ENCODE measurements around the gene POPDC3.

DNA sequence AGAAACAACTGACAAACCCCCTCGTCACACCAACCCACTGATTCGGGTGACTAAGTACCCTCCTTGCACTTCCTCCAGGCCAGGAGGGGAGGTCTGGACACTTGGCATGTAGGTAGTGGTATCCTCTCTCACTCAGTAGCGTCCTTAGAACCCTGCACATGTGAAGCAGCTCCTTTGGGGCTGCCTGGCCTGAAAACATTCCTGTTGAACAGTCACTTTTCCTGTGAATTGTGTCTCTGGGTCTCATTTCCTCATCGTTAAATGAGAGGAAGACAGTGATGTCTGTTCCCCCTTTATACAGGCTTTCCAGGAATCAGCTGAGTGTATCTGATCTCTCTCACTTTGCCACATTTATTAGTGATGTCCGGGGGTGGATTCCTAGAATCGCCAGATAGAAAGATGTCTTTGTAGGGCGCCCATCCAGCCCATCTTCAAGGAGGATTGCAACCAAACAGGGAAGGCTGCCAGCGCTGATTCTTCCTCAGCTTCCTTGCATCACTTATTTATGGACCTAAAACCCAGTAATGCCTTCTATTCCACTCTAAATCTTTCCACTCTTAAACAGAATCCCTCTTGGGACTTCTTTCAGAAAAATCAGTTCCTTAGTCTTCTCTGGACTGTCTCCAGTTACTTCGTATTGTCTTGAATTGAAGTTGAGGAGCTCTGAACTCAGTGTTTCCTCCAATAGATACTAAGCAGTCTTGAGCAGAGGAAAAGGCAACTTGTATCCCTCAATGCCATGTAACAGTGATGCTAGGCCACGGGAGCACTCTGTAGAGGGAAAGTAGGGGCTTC is 9.4 kb upstream of the POPDC3 start:
- TF ChIP-seq, protein P1, sequence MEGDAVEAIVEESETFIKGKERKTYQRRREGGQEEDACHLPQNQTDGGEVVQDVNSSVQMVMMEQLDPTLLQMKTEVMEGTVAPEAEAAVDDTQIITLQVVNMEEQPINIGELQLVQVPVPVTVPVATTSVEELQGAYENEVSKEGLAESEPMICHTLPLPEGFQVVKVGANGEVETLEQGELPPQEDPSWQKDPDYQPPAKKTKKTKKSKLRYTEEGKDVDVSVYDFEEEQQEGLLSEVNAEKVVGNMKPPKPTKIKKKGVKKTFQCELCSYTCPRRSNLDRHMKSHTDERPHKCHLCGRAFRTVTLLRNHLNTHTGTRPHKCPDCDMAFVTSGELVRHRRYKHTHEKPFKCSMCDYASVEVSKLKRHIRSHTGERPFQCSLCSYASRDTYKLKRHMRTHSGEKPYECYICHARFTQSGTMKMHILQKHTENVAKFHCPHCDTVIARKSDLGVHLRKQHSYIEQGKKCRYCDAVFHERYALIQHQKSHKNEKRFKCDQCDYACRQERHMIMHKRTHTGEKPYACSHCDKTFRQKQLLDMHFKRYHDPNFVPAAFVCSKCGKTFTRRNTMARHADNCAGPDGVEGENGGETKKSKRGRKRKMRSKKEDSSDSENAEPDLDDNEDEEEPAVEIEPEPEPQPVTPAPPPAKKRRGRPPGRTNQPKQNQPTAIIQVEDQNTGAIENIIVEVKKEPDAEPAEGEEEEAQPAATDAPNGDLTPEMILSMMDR (tag by site-specific recombination; IDR thresholded peaks at IDR 0.05), result no peak
- no peak for TF ChIP-seq ZNF274 (IDR thresholded peaks at IDR 0.05; ENCODE audit: low read length)
- no peak for TF ChIP-seq ZNF274 (tag by site-specific recombination; IDR thresholded peaks at IDR 0.05; ENCODE audit: borderline replicate concordance)
- TF ChIP-seq ZBTB20 (tag by site-specific recombination; IDR thresholded peaks at IDR 0.05), result no peak
- TF ChIP-seq ZNF175 (tag by site-specific recombination; IDR thresholded peaks at IDR 0.05), result no peak
- TF ChIP-seq ZNF621 (tag by site-specific recombination; IDR thresholded peaks at IDR 0.05), result no peak
- no peak for TF ChIP-seq ZNF174 (tag by site-specific recombination; IDR thresholded peaks at IDR 0.05)
- TF ChIP-seq GFI1B (tag by site-specific recombination; IDR thresholded peaks at IDR 0.05), result no peak
- TF ChIP-seq ZNF132 (tag by site-specific recombination; IDR thresholded peaks at IDR 0.05; ENCODE audit: borderline replicate concordance), result no peak
- TF ChIP-seq, protein P2, sequence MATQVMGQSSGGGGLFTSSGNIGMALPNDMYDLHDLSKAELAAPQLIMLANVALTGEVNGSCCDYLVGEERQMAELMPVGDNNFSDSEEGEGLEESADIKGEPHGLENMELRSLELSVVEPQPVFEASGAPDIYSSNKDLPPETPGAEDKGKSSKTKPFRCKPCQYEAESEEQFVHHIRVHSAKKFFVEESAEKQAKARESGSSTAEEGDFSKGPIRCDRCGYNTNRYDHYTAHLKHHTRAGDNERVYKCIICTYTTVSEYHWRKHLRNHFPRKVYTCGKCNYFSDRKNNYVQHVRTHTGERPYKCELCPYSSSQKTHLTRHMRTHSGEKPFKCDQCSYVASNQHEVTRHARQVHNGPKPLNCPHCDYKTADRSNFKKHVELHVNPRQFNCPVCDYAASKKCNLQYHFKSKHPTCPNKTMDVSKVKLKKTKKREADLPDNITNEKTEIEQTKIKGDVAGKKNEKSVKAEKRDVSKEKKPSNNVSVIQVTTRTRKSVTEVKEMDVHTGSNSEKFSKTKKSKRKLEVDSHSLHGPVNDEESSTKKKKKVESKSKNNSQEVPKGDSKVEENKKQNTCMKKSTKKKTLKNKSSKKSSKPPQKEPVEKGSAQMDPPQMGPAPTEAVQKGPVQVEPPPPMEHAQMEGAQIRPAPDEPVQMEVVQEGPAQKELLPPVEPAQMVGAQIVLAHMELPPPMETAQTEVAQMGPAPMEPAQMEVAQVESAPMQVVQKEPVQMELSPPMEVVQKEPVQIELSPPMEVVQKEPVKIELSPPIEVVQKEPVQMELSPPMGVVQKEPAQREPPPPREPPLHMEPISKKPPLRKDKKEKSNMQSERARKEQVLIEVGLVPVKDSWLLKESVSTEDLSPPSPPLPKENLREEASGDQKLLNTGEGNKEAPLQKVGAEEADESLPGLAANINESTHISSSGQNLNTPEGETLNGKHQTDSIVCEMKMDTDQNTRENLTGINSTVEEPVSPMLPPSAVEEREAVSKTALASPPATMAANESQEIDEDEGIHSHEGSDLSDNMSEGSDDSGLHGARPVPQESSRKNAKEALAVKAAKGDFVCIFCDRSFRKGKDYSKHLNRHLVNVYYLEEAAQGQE (tag by site-specific recombination; IDR thresholded peaks at IDR 0.05), result no peak
- TF ChIP-seq YY1 (tag by site-specific recombination; IDR thresholded peaks at IDR 0.05), result no peak
- TF ChIP-seq ZNF324 (tag by site-specific recombination; IDR thresholded peaks at IDR 0.05), result no peak
- TF ChIP-seq TRIM28 (IDR thresholded peaks at IDR 0.05; ENCODE audit: borderline replicate concordance, low read length), result no peak
- TF ChIP-seq ZNF660 (tag by site-specific recombination; IDR thresholded peaks at IDR 0.05), result no peak
- no peak for TF ChIP-seq ZNF426 (tag by site-specific recombination; IDR thresholded peaks at IDR 0.05)
